NCI-H2081 treated with DMSO at 0.1 percent for 48 hours (cell line): ENCODE data around the gene DEFB121.

Experiments
- DNase-seq: peaks from one replicate; lab custom pipeline; 2025; lab: John Stamatoyannopoulos, UW

Gene DEFB121

DNA sequence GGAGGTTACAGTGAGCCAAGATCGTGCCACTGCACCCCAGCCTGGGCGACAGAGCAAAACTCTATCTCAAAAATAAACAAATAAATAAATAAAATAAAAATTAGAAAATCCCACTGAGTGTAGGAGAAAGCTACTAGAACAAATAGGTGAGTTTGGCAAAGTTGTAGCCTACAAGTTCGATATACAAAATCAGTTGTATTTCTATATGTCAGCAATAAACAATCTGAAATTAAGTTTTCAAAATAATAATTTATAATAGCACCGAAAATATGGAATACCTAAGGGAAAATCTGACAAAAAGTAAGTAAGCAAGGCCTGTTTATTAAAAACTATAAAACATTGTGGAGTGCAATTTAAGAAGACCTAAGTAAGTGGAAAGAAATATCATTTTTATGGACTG lies 42.7 kb downstream of the DEFB121 start:
- DNase-seq: no peak

GRCh38 chr20:31355981-31356380 lies 50.0 kb downstream of the DEFB121 start:
- no peak for DNase-seq
